GM19324 (cell line): ENCODE results near the gene MBOAT7.

Experiments used
- ATAC-seq: cut with Tn5 transposase; IDR thresholded peaks from one replicate; pipeline ENCODE4 v1.9.1; 2021; ENCODE audit warnings: mild to moderate bottlenecking, moderate library complexity; ENCODE audit not compliant: unreplicated experiment, low FRiP score

Gene MBOAT7

GRCh38 chr19:54147676-54148075 is 41.7 kb downstream of the MBOAT7 start:
- ATAC-seq = no peak

GRCh38 chr19:54145541-54146158 is 43.7 kb downstream of the MBOAT7 start:
- no peak for ATAC-seq

GRCh38 chr19:54142166-54142780 is 47.1 kb downstream of the MBOAT7 start:
- ATAC-seq = no peak

GRCh38 chr19:54141356-54141755 is 48.0 kb downstream of the MBOAT7 start:
- no peak for ATAC-seq

GRCh38 chr19:54138489-54139256 is 50.7 kb downstream of the MBOAT7 start:
- no peak for ATAC-seq

- no peak for ATAC-seq
Observed at GRCh38 chr19:54137699-54138488, 51.5 kb downstream of the MBOAT7 start, which contains the start of gene CNOT3. CNOT3 (plus strand) TSS chr19:54137762; CDS start chr19:54142979, 5,217 bp downstream.

- ATAC-seq = peak; percentile 88
Observed at GRCh38 chr19:54136864-54137698, 52.3 kb downstream of the MBOAT7 start.

GRCh38 chr19:54136086-54136863 is 53.1 kb downstream of the MBOAT7 start:
- peak; percentile 0 for ATAC-seq

GRCh38 chr19:54133957-54134590 is 55.3 kb downstream of the MBOAT7 start:
- no peak for ATAC-seq

- ATAC-seq = no peak
Observed at GRCh38 chr19:54133312-54133956, 55.9 kb downstream of the MBOAT7 start.

GRCh38 chr19:54129617-54129996 is 59.8 kb downstream of the MBOAT7 start:
- ATAC-seq = no peak

GRCh38 chr19:54128796-54129616 is 60.4 kb downstream of the MBOAT7 start:
- ATAC-seq = no peak

- no peak for ATAC-seq
Observed at GRCh38 chr19:54128441-54128725, 61.0 kb downstream of the MBOAT7 start.

GRCh38 chr19:54127688-54128440 is 61.5 kb downstream of the MBOAT7 start:
- ATAC-seq = no peak

GRCh38 chr19:54125713-54126112 is 63.7 kb downstream of the MBOAT7 start:
- no peak for ATAC-seq

- no peak for ATAC-seq
Observed at GRCh38 chr19:54124393-54124792, 65.0 kb downstream of the MBOAT7 start.

- ATAC-seq = no peak
Observed at GRCh38 chr19:54123682-54124081, 65.7 kb downstream of the MBOAT7 start.
